SK-MEL-5 (cell line): ENCODE data around the gene ADORA3. TPM values are rescaled to one million over a fixed set of nuclear protein-coding genes. Genes with fewer than 3 reads are reported as not detected.

Experiments
- DNase-seq: peaks from one replicate; pipeline ENCODE4 v3.0.0-alpha.2; 2016; ENCODE audit warnings: low read depth, low spot score
- in situ Hi-C: cut with HindIII; loops from 2 replicates; pipeline ENCODE4 v1.10.0; 2016; ENCODE audit warnings: low sequenced_read_pairs, high pct_unique_total_duplicates, low pct_unique_long_range_greater_than_20kb
- total RNA-seq: library from RNA; depleted of rRNA; stranded (reverse); fragments of >200 nt; shearing (Covaris generic); gene quantifications from 2 replicates; pipeline ENCODE4 v1.2.3, GENCODE V29; 2014

ADORA3 gene
- total RNA-seq, 1 experiment from 2014 or later = not detected

GRCh38 chr1:111483876-111484275, 19.6 kb downstream of the ADORA3 start:
- in situ Hi-C loops = no loop called here
- no peak for DNase-seq

GRCh38 chr1:111483166-111483565, 20.3 kb downstream of the ADORA3 start:
- in situ Hi-C loops = no loop called here
- DNase-seq = no peak

DNA sequence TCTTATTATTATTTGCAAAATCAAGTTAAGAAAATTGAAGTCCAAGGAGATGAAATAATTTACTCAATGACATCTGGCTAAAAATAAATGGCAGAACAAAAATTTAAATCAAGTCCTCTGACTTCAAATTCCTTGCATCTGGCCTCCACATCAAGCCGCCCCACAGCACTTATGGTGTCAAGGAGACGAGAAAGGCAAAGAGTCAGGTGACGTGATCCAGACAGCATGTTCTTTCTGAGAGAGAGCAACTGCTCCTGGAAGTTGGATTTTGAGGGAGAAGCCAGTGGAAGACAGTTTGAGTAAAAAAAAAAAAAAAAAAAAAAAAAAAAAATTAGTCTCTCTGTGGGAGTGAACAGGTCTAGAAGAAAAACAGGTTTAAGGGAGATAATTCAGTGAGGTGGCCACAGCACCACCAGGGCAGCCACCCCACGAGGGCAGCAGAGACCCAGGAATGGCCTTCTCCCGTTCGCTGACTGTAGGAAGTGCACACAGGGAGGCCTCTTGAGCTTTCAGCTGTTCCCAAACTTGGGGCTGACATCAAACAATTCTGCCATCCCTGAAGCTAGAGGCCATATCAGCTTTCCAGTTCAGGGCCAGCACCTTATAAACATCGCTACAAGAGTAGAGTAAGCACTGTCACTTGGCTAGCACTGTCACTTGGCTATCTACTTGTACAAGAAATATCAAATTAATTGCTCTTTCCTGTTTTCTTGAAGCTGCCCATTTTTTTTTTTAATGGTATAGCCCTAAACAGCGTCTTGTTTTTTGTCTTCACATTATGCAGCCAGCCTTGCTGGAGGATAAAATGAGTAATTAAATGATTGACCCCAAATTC, 21.8 kb downstream of the ADORA3 start:
- peak; percentile 75 for DNase-seq
- in situ Hi-C loops = no loop called here

GRCh38 chr1:111480674-111481073, 22.8 kb downstream of the ADORA3 start:
- in situ Hi-C loops = no loop called here
- no peak for DNase-seq

DNA sequence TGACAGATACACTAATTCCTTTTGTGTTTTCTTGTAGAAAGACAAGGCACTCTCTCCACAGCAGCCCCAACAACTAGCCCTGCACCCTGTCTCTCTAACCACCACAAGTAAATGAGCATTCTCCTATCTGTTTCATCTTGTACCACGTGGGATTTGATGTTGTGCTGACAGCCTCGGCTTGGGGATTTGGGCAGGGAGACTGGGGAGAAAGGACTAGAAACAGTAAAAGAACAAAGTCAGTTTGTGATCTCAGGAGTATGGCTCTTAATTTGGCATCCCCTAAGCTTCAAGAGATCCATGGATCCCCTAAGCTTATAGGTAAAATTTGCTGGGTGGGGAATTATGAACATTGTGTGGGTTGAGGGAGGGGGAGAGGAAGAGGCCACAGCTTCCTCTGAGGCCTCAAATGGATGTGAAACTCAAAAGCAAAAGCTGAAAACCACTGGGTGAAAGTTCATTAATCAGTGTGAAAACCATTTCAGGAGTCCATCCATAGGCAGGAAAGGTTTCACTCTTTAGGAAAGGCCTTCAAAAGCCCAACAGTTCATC, 26.6 kb downstream of the ADORA3 start:
- no peak for DNase-seq
- in situ Hi-C loops = loop anchor here (10.0 kb wide), 1 partner anchor 288 kb away; no protein-coding TSS in a partner anchor

DNA sequence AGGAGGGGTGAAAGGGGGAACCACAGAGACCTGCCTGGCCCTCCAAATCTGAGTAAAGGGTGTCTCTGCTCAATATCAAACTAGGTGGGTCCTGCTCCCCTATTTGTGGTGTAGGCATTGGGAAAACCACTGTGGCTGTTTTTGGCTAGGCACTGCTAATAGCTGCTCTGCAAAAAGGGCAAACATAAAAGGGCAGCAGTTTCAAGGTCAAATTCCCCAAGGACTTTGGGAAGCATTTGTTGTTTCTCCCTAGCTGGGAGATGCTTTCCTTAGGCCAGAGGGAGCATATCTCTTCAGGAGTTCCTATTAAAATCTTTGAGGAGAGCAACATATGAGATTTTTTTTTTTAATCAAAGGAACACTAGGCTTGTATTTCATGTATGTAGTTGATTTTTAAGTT, 27.2 kb downstream of the ADORA3 start:
- in situ Hi-C loops = loop anchor here (10.0 kb wide), 1 partner anchor 289 kb away; no protein-coding TSS in a partner anchor
- no peak for DNase-seq

GRCh38 chr1:111475701-111476100, 27.7 kb downstream of the ADORA3 start:
- DNase-seq = no peak
- in situ Hi-C loops = loop anchor here (10.0 kb wide), 1 partner anchor 289 kb away; no protein-coding TSS in a partner anchor

DNA sequence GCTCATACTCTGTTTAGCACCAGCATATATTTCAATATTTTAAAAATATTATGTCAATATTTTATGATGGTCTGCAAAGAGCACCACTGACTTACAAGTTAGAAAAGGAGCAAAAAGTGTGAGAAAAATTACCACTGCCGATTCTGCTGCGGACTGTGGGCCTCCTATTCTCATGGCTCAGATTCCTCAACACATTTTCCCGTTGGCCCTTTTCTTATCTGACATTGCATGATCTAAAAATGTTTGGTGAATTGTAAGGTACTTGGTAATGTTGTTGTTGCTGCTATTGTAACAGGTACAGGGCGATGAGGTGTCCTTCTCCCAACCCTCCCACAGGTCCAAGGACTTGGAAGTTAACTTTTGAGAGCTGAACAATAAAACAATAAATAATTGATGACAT, 28.9 kb downstream of the ADORA3 start:
- DNase-seq = no peak
- in situ Hi-C loops = loop anchor here (10.0 kb wide), 1 partner anchor 290 kb away; no protein-coding TSS in a partner anchor

GRCh38 chr1:111474106-111474505, 29.3 kb downstream of the ADORA3 start:
- in situ Hi-C loops = loop anchor here (10.0 kb wide), 1 partner anchor 291 kb away; no protein-coding TSS in a partner anchor
- no peak for DNase-seq

DNA sequence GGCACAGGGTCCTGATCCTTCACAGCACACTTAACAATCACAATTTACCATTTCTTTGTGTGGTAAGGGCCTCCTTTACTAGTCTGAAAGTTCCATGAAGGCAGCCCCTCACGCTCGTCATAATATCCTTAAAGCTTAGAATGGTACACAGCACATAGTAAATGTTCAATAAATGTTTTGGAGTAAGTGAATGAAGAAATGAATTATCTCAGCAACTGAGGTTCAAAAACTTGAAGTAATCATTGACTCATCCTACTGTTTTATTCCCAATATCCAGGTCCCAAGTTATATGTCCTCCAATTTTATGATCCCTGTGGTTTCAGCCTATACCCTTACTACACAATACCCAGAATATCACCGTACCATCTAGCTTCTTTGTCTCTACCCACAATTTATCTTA, 31.9 kb downstream of the ADORA3 start:
- DNase-seq = no peak
- in situ Hi-C loops = loop anchor here (10.0 kb wide), 1 partner anchor 293 kb away; no protein-coding TSS in a partner anchor

GRCh38 chr1:111471012-111471411, 32.4 kb downstream of the ADORA3 start:
- in situ Hi-C loops = loop anchor here (10.0 kb wide), 1 partner anchor 294 kb away; no protein-coding TSS in a partner anchor
- DNase-seq = no peak

GRCh38 chr1:111470596-111470995, 32.8 kb downstream of the ADORA3 start:
- no peak for DNase-seq
- in situ Hi-C loops = loop anchor here (10.0 kb wide), 1 partner anchor 294 kb away; no protein-coding TSS in a partner anchor

- in situ Hi-C loops = no loop called here
- no peak for DNase-seq
Observed at GRCh38 chr1:111469539-111469938, 33.9 kb downstream of the ADORA3 start.

GRCh38 chr1:111468717-111469100, 34.7 kb downstream of the ADORA3 start:
- in situ Hi-C loops = no loop called here

GRCh38 chr1:111467865-111468716, 35.3 kb downstream of the ADORA3 start:
- in situ Hi-C loops = no loop called here
- DNase-seq = peak; percentile 21

More at GRCh38 chr1:111468717-111469100, 34.7 kb downstream of the ADORA3 start:
- DNase-seq = no peak

DNA sequence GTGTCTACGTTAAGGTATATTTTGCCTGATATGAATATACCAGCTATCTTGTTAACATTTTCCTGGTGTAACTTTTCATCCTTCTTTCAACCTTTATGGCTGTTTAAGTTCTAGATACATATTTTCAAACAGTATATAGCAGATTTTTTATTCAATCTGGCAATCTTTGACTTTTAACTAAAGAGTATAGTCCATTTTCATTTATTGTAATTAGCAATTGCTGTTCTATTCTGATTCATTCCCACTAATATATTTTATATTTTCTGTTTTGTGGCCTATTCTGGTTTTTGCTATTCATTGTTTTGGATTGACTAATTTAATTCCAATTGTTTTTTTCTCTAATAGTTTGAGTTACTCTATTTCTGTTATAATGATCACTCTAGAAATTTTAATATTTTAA, 37.0 kb downstream of the ADORA3 start:
- DNase-seq = no peak
- in situ Hi-C loops = no loop called here

DNA sequence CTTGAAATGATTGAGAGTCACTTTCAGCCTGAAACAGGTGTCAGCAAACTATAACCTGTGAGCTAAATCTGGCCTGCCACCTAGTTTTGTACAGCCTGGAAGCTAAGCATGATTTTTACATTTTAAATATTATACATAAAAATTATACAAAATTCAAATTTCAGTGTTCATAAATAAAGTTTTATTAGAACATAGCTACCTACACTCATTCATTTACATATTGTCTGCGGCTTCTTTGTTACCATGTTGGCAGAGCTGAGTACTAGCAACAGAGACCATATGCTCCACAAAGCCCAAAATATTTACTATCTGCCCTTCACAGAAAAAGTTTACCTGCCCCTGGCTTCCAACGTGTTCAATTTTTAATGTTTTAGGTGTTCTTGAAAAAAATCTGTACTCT, 37.7 kb downstream of the ADORA3 start:
- in situ Hi-C loops = no loop called here
- no peak for DNase-seq
